Fibroblast of lung (primary cell): ENCODE measurements around the gene SGPL1. TPM values are rescaled to one million over a fixed set of nuclear protein-coding genes. Genes with fewer than 3 reads are reported as not detected.

Experiments used
- DNase-seq, 2 donors: peaks; one replicate each; pipeline versions ENCODE4 v3.0.0 to v3.0.0-alpha.2; 2010; ENCODE audit warnings: low read depth in 2 of 2
- H2AFZ ChIP-seq: 2 replicates; pipeline ENCODE4 v1.5.1; 2012; ENCODE audit warnings: low read length, control low read depth, inconsistent platforms
- H3K27ac ChIP-seq: 2 replicates; pipeline ENCODE4 v1.5.1; 2011; ENCODE audit warnings: low read length, control low read depth; ENCODE audit not compliant: insufficient read depth
- H3K27me3 ChIP-seq: 2 replicates; pipeline ENCODE4 v1.5.1; 2011; ENCODE audit warnings: mild to moderate bottlenecking, low read length; ENCODE audit not compliant: control insufficient read depth, insufficient read depth
- H3K36me3 ChIP-seq: 2 replicates; pipeline ENCODE4 v1.5.1; 2011; ENCODE audit warnings: low read length; ENCODE audit not compliant: control insufficient read depth, insufficient read depth
- H3K4me1 ChIP-seq: 2 replicates; pipeline ENCODE4 v1.5.1; 2011; ENCODE audit warnings: low read length; ENCODE audit not compliant: control insufficient read depth, insufficient read depth; ENCODE audit errors: extremely low read depth
- H3K4me2 ChIP-seq: 2 replicates; pipeline ENCODE4 v1.5.1; 2011; ENCODE audit warnings: low read length, control low read depth; ENCODE audit not compliant: insufficient read depth; ENCODE audit errors: extremely low read depth
- H3K4me3 ChIP-seq, 4 experiments: fragments of 200-600 bp in 1 of 4; sonication (generic) in 1 of 4; replicated peaks in 1 of 4; 2 replicates each; pipeline ENCODE4 v1.5.1; 2011 to 2016; ENCODE audit warnings: low read length in 4 of 4, low read depth in 3 of 4, mild to moderate bottlenecking in 3 of 4, control low read depth in 2 of 4, inconsistent platforms in 1 of 4, mixed read lengths in 1 of 4; ENCODE audit not compliant: insufficient read depth in 1 of 4; ENCODE audit errors: control extremely low read depth in 1 of 4
- H3K79me2 ChIP-seq: 2 replicates; pipeline ENCODE4 v1.5.1; 2012; ENCODE audit warnings: mild to moderate bottlenecking, low read length, inconsistent platforms; ENCODE audit not compliant: control insufficient read depth, insufficient read depth
- H3K9ac ChIP-seq: 2 replicates; pipeline ENCODE4 v1.5.1; 2011; ENCODE audit warnings: mild to moderate bottlenecking, low read length, control low read depth; ENCODE audit not compliant: insufficient read depth
- H3K9me3 ChIP-seq: 2 replicates; pipeline ENCODE4 v1.5.1; 2012; ENCODE audit warnings: low read depth, low read length; ENCODE audit not compliant: control insufficient read depth, insufficient read depth
- H4K20me1 ChIP-seq: 2 replicates; pipeline ENCODE4 v1.5.1; 2011; ENCODE audit warnings: low read length; ENCODE audit not compliant: control insufficient read depth, insufficient read depth; ENCODE audit errors: extremely low read depth
- CTCF ChIP-seq, 2 donors: IDR thresholded peaks in 1 of 2; conservative IDR thresholded peaks in 1 of 2; 1 replicate in 1 of 2; 2 replicates in 1 of 2; pipeline ENCODE4 v1.5.1; 2011 to 2012; ENCODE audit warnings: low read length in 2 of 2, control low read depth in 1 of 2, inconsistent platforms in 1 of 2, low read depth in 1 of 2, mild to moderate bottlenecking in 1 of 2
- EZH2 ChIP-seq: IDR thresholded peaks from 2 replicates; pipeline ENCODE4 v1.5.1; 2012; ENCODE audit warnings: low read length, control low read depth, mild to moderate bottlenecking; ENCODE audit errors: missing control alignments
- polyA plus RNA-seq, 2 donors: library from polyadenylated mRNA; depleted of rRNA in 1 of 2; stranded (reverse) in 1 of 2; unstranded in 1 of 2; fragments of >200 nt; gene quantifications; 2 replicates each; pipeline ENCODE4 v1.2.1, GENCODE V29; 2011 to 2012; ENCODE audit warnings: missing spikeins in 1 of 2
- total RNA-seq: library from RNA; depleted of rRNA; stranded (reverse); fragments of >200 nt; gene quantifications from 2 replicates; pipeline ENCODE4 v1.2.1, GENCODE V29; 2014

SGPL1 gene
- total and polyA plus RNA-seq, 2 donors (not counting 1 experiment from before 2014, with no cell fraction given), result 21.2 to 40.3 TPM

GRCh38 chr10:70809726-70810125, 6.0 kb upstream of the SGPL1 start:
- no peak overlapping the region for H2AFZ ChIP-seq
- H3K9me3 ChIP-seq, result no peaks in the 10 kb centered on the region
- H3K4me2 ChIP-seq, result no peak overlapping the region
- no peaks in the 10 kb centered on the region for H3K36me3 ChIP-seq
- peaks cover 7% of the 10 kb centered on the region for H3K27me3 ChIP-seq
- H4K20me1 ChIP-seq, result no peaks in the 10 kb centered on the region
- H3K27ac ChIP-seq, result no peak overlapping the region
- no peak overlapping the region for H3K4me3 ChIP-seq
- H3K9ac ChIP-seq, result no peak overlapping the region
- H3K4me1 ChIP-seq, result no peaks in the 10 kb centered on the region
- no peaks in the 10 kb centered on the region for H3K79me2 ChIP-seq
- DNase-seq, result peak in 1 of 2 donors; percentile 51
- TF ChIP-seq CTCF (conservative IDR thresholded peaks at IDR 0.05 in 1 of 2, IDR thresholded peaks at IDR 0.05 in 1 of 2; ENCODE audit: low read depth in 1 of 2, low read length in 2 of 2), result no peak
- TF ChIP-seq EZH2, result no peak

- Histone ChIP-seq H3K79me2 (no peaks in the 10 kb centered on the region), H3K4me3 (no peak overlapping the region), H4K20me1 (no peaks in the 10 kb centered on the region), H3K4me2 (no peak overlapping the region), H2AFZ (no peak overlapping the region), H3K9me3 (no peaks in the 10 kb centered on the region), H3K27me3 (peaks cover 7% of the 10 kb centered on the region), H3K4me1 (no peaks in the 10 kb centered on the region), H3K9ac (no peak overlapping the region), H3K27ac (no peak overlapping the region), H3K36me3 (no peaks in the 10 kb centered on the region)
- TF ChIP-seq CTCF (conservative IDR thresholded peaks at IDR 0.05 in 1 of 2, IDR thresholded peaks at IDR 0.05 in 1 of 2; ENCODE audit: low read depth in 1 of 2, low read length in 2 of 2) (no peak), EZH2 (no peak)
- DNase-seq, result no peak
Observed at GRCh38 chr10:70810967-70811366, 4.8 kb upstream of the SGPL1 start.

- Histone ChIP-seq H3K27ac (no peak overlapping the region), H3K27me3 (peaks cover 6% of the 10 kb centered on the region), H3K9me3 (no peaks in the 10 kb centered on the region), H3K4me2 (no peak overlapping the region), H3K9ac (no peak overlapping the region), H4K20me1 (no peaks in the 10 kb centered on the region), H2AFZ (no peak overlapping the region), H3K36me3 (no peaks in the 10 kb centered on the region), H3K4me3 (no peak overlapping the region), H3K4me1 (no peaks in the 10 kb centered on the region), H3K79me2 (no peaks in the 10 kb centered on the region)
- TF ChIP-seq CTCF (conservative IDR thresholded peaks at IDR 0.05 in 1 of 2, IDR thresholded peaks at IDR 0.05 in 1 of 2; ENCODE audit: low read depth in 1 of 2, low read length in 2 of 2) (no peak), EZH2 (no peak)
- DNase-seq, result no peak
Observed at GRCh38 chr10:70811881-70812280, 3.9 kb upstream of the SGPL1 start.
